GM12892 (cell line): Measurements from ENCODE around the gene NFASC.

Source experiments
- POLR2A ChIP-seq: IDR thresholded peaks from 2 replicates; pipeline ENCODE4 v1.6.1; 2011; ENCODE audit warnings: low read depth, low read length, control low read depth
- POLR2AphosphoS5 ChIP-seq: IDR thresholded peaks from 2 replicates; pipeline ENCODE4 v1.6.1; 2011; ENCODE audit warnings: low read depth, low read length, control low read depth

DNA sequence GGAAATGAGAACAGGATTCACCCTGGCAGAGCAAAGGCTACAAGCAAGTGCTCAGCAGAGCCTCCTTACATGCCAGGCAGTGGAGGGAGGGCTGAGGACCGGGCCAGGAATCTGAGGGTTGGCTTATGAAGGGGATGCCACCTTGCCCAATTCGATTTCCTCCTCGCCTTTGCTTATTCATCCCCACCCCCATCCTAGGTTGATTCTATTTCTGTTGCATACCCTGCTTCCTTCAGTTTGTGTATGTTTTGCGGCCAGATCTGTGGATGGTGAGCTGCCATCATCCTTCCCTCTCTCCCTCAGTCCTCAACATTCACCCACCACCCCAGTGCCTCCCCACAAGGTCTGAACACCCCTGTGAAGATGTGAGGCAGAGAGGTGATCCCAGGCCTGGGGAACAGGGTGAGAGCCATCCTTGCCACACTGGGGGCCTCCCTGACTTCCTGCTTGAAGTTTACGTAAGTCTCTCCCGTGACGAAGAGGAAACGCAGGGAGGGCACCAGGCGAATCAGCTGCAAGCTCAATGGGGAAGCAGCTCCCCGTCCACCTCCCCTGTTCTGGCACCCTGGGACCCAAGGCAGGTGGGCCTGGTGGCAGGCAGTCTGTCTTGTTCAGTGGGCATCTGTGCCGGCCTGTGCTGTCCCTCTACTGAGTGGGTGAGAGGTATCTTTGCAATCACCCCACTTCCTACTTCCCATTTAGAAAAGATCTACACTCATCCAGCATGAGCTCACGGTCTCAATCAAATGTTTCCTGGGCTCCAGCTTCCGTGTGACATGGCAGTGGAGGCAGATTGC is 121.7 kb downstream of the NFASC start:
- TF ChIP-seq POLR2A (no peak), POLR2AphosphoS5 (no peak)
